Iris pigment epithelial cell (primary cell): ENCODE measurements around the gene ARHGDIA.

ENCODE experiments used
- DNase-seq: peaks from one replicate; pipeline ENCODE4 v3.0.0-alpha.2; 2011; ENCODE audit warnings: low read depth

The ARHGDIA gene

DNA sequence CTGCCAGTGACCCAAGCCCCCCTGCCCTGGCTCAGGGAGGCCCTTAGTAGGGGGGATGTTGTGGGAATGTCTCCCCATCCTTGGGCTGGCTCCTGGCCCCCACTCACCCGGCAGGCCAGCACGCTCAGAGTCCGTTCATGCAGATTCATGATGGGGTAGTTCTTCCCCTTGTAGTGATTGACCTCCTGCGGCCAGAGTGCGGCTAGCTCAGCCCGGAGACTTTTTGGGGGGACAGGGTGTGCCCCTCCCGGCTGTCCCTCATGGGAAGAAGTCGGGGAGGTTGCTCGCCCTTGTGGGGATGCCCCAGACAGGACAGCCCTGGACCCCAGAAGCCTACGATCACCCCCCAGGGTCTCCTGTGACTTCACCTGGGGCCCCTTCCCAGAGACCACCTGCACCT is 34.9 kb upstream of the ARHGDIA start:
- DNase-seq = no peak

DNA sequence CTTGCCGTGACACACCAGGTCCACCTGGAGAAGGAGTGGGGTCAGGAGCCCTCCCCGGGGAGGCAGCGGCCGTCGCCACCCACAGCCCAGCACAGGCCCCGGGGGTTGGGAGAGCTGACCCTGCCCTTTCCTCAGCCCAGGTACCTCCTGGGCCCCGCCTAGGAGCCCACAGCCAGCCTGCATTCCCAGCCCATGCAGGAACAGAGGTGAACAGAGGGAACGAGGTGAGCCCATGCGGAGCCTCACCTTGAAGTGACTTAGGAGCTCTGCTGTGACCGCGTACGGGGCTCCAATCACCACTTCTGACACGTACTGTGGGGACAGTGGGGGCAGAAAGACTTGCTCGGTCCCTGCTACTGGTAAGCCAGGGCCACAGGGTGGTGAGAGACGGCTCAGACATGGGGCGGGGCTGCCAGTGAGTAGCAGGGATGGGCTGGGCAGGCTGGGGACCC is 34.3 kb upstream of the ARHGDIA start:
- no peak for DNase-seq

DNA sequence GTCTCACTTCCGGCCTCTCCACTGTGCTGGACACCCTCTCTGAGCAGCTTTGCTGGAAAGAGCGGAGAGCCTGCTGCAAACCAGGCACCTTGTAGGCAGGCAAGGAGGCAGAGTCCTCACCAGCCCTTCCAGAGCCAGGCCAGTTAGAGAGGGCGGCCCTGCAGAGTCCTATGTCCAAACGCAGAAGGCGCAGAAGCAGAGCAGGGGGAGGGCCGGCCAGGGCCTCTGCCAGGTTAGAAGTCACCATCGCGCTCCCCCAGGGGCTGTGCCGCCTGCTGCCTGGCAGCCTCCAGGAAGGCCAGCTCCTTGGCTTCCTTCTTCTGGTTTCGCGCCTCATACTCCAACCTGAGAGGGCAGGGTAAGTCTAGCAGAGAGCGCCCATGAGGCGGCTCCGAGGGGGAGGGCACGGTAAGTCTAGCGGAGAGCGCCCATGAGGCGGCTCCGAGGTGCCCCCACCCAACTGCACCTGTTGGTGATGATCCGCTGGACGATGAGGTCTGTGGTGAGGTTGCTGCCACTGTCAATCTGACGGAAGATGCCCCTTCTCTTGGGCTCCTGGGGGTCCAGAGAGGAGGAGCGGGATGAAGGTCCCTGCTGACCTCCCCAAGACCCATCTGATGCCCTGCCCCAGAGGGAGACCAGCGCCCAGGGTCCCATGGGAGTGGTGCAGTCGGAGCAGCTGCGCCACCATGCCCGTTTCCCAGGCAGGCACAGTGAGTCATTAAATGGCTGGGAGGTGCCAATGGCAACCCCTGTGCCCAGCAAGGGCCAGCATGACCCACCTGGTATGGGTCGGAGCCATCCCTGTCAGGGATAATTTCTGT is 33.7 kb upstream of the ARHGDIA start:
- DNase-seq = no peak

DNA sequence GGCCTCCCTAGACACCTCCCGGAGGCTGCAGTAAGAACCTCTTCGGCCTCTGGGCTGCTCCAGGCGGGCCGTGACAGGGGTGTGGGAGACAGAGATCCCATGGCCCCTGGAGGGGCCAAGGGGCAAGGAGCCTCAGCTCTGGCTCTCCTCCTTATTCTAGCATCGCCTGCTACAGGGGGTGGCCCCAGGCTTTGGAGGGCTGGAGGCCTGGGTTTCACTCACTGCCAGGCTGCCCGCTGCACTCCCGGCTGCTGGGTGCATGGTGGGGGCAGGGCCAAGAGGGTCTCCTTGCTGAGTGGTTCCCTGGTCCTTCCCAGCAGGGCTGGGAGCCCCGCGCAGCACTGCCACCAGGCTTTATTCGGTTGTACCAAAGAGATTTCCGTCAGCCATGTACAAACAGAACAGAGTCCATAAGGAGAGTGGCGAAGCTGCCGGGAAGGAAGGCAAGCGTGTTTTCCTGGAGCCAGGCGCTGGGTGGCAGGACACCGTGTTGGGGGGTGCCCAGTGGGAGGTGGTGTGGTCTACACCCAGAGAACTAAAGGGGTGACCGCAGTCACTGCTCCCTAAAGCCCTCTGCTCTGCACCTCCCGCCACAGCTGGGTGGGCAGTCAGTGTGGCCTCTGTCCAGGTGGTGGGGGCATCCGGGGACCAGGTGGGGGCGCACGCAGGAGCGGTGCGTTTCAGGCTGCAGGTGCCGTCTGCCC is 32.9 kb upstream of the ARHGDIA start:
- no peak for DNase-seq

DNA sequence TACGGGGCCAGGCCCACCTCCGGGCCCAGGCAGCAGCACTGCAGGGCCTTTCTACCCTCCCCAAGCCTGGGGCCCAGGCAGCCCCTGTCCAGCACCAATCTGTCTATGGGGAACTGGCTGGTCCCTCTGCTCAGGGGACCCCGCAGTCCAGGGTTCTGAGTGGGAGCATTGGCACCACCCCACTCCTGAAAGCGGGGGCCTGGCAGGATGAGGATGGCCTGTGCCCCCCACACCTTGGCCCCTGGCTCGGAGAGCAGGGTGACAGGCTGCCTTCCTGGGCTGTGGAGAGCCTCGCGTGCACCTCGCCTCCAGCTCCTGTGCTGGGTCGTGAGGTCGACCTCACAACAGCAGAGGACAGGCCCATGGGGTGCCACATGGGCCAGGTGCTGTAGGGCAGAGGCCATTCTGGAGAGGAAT is 32.3 kb upstream of the ARHGDIA start:
- no peak for DNase-seq

DNA sequence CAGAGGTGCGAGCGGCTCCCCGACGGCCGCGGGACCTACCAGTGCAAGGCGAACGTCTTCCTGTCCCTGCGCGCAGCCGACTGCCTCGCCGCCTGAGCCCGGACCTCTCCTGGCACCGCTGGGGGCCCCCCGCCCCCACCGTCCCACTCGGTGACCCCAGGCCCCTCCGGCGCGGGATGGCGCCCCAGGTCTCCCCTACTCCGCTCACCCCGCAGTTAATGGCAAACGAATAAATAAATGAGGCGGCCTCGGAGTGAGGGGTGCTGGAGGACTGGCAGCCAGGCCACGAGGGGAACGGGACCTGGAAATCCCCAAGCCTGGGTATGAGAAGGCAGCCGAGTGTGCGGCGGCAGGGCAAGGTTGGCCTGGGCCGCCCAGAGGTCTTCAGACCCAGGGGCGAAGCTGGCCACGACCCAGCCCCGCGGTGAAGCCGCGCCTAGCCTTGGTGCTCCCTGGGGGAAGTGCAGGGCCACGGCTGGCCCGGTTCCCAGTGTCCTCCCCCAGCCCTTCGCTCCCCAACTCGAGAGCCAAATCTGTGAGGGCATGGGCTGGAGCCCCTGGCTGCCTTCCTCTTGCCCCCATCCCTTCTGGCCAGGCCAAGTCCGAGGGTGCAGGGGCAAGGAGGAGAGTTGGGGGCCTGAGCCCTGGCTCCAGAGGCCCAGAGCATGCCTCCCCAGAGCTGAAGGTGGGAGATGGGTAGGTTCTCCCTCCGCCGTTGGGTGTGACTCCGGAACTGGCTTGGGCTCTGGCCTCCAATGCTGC is 31.7 kb upstream of the ARHGDIA start:
- DNase-seq = no peak

DNA sequence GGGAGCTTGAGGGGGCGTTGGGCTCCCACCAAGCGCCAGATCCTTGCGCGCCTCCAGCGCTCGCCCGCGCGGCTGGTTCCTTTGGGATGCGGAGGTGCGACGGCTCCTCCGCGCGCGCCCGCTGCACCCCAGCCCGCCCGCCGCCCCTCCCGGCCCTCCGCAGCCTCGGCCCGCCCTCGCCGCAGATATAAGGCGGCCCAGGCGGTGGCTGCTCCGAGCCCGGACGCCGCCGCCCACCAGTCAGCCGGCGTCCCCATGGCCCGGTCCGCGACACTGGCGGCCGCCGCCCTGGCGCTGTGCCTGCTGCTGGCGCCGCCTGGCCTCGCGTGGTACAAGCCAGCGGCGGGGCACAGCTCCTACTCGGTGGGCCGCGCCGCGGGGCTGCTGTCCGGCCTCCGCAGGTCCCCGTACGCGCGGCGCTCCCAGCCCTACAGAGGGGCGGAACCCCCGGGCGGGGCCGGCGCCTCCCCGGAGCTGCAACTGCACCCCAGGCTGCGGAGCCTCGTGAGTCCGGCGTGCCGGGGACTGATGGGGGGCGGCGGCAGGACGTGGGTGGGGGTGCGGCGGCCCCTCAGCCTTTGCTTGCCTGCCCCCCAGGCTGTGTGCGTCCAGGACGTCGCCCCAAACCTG is 31.0 kb upstream of the ARHGDIA start, which contains the start of gene NPB:
TSS of gene NPB (plus strand) at position 216 of the 630 bp plus-strand sequence. CDS start at position 256, 40 bp downstream.
- no peak for DNase-seq

DNA sequence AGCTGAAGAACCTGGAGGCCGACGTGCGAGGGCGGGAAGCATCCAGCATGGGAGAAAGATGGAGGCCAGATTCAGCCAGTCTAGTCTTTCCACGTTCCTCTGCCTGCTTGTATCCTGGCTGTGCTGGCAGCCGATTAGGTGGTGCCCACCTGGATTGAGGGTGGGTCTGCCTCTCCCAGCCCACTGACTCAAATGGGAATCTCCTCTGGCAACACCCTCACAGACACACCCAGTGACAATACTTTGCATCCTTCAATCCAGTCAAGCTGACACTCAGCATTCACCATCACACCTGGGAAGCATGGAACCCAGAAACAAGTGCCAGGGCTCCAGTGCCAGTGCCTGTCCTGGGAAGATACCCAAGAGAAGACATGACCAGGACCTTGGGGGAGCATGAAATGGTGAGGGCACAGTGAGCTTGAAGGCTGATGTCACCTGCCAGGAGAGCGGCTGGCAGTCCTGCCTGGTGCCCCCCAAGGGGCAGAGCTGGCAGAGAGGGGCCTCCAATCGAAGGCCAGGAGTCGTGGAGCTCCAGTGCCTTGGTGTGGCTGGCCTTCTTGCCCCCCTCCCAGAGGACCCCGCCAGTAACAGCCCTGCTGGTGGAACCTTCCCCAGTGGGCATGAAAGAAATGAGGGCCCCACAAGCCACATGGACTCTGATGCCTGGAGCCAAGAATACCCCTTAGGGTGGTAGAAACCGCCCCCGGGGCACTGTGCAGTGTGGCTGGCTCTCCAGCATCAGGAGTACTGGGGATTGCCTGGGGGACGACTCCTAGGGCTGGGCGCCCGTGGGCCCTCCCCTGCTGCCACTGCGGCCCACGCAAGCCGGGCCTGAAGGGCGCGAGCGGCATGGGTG is 30.3 kb upstream of the ARHGDIA start:
- DNase-seq = no peak

DNA sequence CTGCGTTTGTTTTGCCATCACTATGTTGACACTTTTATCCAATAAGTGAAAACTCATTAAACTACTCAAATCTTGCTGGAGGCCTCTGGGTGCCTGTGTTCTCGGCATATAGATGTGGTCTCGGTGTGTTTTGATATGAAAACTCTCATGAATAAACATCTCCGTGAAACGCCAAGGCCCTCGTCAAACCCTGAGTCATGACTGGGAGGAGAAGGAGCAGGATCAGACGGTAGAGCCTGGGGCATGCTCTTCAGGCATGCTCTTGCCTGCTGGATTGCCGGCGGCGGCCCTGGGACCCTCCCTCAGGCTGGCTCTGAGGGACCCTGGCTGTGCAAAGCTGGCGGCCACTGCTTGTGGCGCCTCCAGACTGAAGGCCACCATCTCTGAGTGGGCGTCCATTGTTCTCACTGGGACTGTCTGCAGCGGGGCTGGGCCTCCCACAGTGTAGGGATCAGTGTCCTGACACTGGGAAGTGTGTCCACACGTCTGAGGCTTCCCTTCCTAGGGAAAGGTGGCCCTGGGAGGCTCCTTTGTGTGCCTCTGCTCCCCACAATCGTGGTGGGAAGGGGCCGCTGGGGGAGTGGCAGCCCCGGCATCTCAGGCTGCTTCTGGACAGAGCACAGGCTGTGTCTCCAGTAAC is 29.2 kb upstream of the ARHGDIA start:
- no peak for DNase-seq

DNA sequence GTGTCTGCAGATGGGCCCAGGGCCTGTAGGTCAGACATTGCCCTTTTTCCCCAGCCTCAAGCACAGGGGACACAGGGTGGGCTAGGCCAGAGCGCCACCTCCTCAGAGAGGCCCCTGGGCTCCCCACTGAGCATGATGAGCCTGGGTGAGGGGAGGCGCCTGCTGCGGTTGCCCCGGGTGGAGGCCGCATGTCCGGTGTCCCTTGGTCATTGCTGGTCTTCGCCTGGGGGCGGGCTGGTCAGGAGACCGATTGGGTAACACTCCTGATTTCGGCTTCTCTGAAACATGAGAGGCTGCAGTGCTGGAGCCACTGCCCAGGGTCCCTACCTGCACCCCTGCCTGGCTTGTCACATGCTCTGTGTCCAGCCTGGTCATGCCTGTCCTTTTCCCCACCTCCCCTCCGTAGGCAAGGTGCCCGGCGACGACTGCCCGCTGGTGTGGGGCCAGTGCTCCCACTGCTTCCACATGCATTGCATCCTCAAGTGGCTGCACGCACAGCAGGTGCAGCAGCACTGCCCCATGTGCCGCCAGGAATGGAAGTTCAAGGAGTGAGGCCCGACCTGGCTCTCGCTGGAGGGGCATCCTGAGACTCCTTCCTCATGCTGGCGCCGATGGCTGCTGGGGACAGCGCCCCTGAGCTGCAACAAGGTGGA is 28.5 kb upstream of the ARHGDIA start:
- DNase-seq = no peak

DNA sequence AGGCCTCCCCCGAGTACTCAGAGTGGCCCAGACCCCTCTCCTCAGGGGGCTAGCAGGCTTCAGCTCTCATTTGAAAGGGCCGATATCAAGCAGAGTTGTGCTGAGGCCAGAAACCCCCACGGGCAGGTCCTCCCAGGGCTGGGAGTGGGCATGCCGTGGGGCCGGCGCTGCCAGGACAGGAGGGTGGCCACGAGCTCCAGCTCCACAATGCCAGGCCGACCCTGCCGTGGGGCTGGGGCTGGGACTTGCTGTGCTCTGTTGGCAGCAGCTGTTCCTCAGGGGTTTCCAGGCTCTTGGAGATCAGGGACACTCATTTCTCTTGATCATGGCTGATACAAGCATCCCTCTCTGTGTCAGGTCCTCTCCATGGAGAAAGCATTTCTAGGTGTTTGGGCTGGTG is 27.7 kb upstream of the ARHGDIA start:
- no peak for DNase-seq

DNA sequence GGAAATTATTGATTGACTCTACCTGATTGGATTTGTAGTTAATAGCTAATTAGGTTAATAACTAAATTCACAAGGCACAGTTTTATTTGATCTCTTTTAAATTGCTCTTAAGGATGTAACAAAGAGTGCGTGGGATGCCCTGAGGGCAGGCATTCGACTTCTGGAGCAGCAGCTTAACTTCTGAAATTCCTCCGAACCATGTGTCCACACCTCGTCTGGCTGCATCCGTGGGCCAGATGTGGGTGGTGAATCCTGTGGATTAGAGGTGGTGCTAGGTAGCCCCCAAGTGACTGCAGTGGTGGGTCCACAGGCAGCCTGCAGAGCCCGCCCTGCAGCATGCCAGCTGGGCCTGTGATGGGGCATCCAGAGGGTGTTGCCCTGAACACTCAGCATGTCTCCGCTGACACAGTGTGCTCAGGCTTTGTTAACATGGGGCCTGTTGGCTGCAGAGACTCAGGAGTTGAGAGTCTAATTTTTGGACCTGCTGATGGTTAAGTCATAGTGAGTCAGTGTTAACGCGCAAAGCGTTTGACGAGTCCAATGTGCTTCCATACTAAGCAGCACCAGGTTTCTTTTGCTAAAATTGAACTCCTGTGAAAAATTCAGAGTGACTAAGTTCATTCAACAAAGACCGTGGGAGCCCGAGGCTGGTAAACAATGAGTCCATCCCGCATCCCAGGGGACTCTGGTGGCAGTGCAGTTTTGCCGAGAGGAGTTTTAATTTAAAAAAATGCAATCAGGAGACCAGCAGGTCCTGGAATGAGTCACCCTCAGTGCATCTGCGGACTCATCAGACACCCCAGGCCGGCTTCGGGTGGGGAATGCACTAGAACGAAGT is 27.1 kb upstream of the ARHGDIA start:
- DNase-seq = peak; percentile 80

DNA sequence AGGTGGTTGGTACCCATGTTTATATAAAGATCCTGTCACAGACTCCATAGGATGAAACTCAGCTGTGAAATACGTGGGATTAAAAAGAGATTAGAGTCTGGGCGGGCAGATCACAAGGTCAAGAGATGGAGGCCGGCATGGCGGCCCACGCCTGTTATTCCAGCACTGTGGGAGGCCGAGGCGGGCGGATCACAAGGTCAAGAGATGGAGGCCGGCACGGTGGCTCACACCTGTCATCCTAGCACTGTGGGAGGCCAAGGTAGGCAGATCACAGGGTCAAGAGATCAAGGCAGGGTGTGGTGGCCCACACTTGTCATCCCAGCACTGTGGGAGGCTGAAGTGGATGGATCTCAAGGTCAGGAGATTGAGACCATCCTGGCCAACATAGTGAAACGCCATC is 24.3 kb upstream of the ARHGDIA start:
- DNase-seq = no peak

DNA sequence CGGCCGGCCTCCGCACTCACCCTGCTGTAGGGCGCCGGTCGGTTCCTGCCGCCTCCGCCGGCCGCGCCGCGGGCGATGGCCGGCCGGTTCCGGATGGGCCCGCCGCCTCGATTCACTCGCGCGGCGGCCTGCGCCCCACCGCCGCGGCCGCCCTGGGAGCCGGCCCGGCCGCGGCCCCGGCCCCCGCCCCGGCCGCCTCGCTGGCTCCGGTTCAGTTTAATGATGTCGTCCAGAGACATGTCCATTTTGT is 20.1 kb upstream of the ARHGDIA start:
- DNase-seq = no peak

DNA sequence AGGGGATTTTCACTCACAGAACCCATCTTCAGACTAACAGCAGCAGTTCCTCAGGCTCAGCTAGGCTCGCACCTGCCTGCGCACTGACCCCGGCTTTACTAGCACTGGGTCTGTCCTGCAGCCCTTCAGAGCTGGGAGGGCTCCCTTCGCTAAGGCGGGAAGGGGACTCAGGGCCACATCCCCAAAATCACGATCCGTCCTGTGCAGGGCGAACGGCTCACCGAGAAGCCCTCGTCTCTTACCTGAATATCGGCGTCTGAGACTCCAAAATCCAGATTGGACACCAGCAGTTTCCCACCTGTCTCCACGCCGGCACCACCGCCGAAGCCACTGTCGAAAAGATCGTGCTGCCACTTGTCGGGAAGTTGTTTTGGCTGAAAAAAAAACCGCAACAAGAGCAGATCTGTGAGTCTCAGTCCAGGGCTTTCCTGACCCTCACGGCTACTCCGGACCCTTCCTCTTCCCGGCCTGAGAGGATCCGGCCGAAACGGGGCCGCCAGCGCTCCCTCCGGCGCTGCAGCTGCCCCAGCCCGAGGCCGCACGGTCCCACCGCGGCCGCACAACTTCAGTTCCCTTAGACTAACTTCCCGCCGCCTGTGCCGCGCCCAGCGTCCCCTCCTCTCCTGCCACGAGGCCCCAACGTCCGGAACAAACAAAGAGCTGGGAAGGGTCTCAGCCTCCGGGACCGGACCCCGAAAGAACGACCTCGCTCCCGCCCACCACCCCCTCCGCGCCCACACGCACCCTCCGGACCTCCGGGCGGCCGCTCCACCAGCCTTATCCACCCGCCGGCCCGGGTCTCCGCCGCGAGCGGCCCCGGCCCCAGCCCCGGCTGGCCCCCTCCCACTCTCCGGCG is 19.5 kb upstream of the ARHGDIA start:
- DNase-seq = peak; percentile 10

DNA sequence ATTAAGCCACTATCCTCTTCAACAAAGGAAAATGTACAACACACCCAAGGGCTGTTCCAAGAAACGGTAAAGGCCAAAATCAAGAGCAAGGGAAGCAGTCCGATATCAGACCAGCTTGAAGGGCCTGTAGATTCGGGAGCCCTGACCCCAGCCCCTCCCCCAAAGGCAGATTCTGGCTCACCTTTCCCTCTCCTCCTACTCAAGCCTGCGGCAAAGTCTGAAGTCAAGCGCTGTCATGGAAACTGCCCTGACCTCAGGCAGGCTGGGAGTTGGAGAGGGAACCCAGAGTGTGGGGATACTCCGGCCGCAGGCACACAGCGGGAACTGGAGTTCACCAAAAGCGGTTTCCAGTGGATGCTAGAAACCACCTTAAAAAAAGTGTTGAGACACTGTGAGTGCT is 18.5 kb upstream of the ARHGDIA start:
- no peak for DNase-seq

DNA sequence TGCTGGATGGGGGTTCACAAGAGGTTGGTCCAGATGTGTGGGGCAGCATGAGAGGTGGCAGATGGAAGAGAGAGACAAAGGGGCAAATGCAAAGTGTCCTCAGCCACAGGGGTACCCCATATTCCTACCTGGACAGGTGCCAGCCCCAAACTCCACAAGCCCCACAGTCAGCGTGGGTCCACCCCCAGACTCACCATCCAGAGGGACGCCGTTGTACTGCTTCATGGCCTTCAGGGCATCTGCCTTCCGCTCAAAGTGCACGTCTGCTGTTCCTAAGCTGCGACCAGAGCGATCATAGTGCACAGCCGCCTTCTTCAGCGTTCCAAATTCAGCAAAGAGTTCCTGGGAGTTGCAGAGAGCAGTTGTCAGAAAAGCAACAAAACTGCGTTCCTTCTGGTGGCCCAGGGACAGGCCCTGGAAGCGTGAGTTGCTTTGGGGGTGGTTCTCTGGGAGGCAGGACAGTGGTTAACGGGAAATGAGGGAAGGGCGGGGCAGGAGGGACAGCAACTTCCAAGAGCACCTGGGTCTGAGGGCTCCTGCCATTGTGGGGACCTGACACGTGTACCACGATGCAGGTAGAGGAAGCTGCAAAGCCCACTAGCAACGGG is 18.0 kb upstream of the ARHGDIA start:
- no peak for DNase-seq
